A673 (cell line): ENCODE results near the gene EMP1. TPM values are rescaled to one million over a fixed set of nuclear protein-coding genes. Genes with fewer than 3 reads are reported as not detected.
A peak's percentile ranks its signal among the peaks of the same experiment; 100 is the strongest.

Experiments
- BruUV-seq: library from RNA; stranded (reverse); fragments of 400-500 nt; replicated peaks from 2 replicates; lab custom pipeline; 2021; lab: Mats Ljungman, UMichigan
- CTCF ChIA-PET: fragments of 300-600 bp; sonication (Branson Sonifier 250); formaldehyde crosslinking; loops from one replicate; lab custom pipeline; 2022; ENCODE audit warnings: antibody characterized with exemption; lab: Charles Lee
- POLR2A ChIA-PET: fragments of 300-600 bp; sonication (Branson Sonifier 250); formaldehyde crosslinking; loops from one replicate; lab custom pipeline; 2022; ENCODE audit warnings: antibody characterized with exemption; ENCODE audit not compliant: low non-redundant PET; lab: Charles Lee
- DNase-seq: peaks from one replicate; pipeline ENCODE4 v3.0.0-alpha.2; 2015; ENCODE audit warnings: low spot score
- H3K27ac ChIP-seq: fragments of 200-600 bp; sonication (generic); 2 replicates; pipeline ENCODE4 v1.5.1; 2016; ENCODE audit warnings: mixed run types, low read depth, mild to moderate bottlenecking, mixed read lengths, antibody characterized with exemption, low read length; ENCODE audit not compliant: poor library complexity, severe bottlenecking
- H3K27me3 ChIP-seq: fragments of 200-600 bp; sonication (generic); replicated peaks from 2 replicates; pipeline ENCODE4 v1.6.1; 2017; ENCODE audit warnings: mixed run types, low read depth, mild to moderate bottlenecking, mixed read lengths, antibody characterized with exemption, low read length; ENCODE audit not compliant: insufficient read depth, poor library complexity
- H3K36me3 ChIP-seq: fragments of 200-600 bp; sonication (generic); 2 replicates; pipeline ENCODE4 v1.6.1; 2016; ENCODE audit warnings: mixed run types, mild to moderate bottlenecking, mixed read lengths, antibody characterized with exemption, low read length; ENCODE audit not compliant: insufficient read depth, poor library complexity, severe bottlenecking
- H3K4me1 ChIP-seq: fragments of 200-600 bp; sonication (generic); 2 replicates; pipeline ENCODE4 v1.6.1; 2017; ENCODE audit warnings: mixed run types, mild to moderate bottlenecking, mixed read lengths, antibody characterized with exemption, low read length; ENCODE audit not compliant: insufficient read depth, poor library complexity, severe bottlenecking
- H3K4me3 ChIP-seq: fragments of 200-600 bp; sonication (generic); 2 replicates; pipeline ENCODE4 v1.5.1; 2016; ENCODE audit warnings: low read depth, mixed run types, mild to moderate bottlenecking, mixed read lengths, low read length; ENCODE audit not compliant: poor library complexity, severe bottlenecking
- H3K9me3 ChIP-seq: fragments of 200-600 bp; sonication (generic); 2 replicates; pipeline ENCODE4 v1.6.1; 2016; ENCODE audit warnings: mixed run types, low read depth, mild to moderate bottlenecking, mixed read lengths, antibody characterized with exemption, low read length; ENCODE audit not compliant: poor library complexity, severe bottlenecking
- CTCF ChIP-seq: fragments of 300-800, 200-600 bp; sonication (generic); conservative IDR thresholded peaks from 2 replicates; pipeline ENCODE4 v1.5.1; 2017; ENCODE audit warnings: low read depth, mild to moderate bottlenecking, antibody characterized with exemption, low read length, moderate library complexity, mixed read lengths
- EZH2 ChIP-seq: fragments of 200-600 bp; sonication (generic); IDR thresholded peaks from 2 replicates; pipeline ENCODE4 v1.6.1; 2017; ENCODE audit warnings: borderline replicate concordance, low read depth, mild to moderate bottlenecking, mixed read lengths, antibody characterized with exemption, low read length; ENCODE audit not compliant: poor library complexity, severe bottlenecking
- intact Hi-C: fragments of 100-400 bp; cut with micrococcal nuclease; formaldehyde crosslinking; loops from one replicate; pipeline ENCODE4 v1.10.0; 2022; ENCODE audit not compliant: unreplicated experiment
- total RNA-seq: library from RNA; stranded (reverse); gene quantifications from 2 replicates; pipeline ENCODE4 v1.2.3, GENCODE V29; 2021

EMP1 gene
- total RNA-seq, 1 experiment from 2014 or later: 66.5 TPM

DNA sequence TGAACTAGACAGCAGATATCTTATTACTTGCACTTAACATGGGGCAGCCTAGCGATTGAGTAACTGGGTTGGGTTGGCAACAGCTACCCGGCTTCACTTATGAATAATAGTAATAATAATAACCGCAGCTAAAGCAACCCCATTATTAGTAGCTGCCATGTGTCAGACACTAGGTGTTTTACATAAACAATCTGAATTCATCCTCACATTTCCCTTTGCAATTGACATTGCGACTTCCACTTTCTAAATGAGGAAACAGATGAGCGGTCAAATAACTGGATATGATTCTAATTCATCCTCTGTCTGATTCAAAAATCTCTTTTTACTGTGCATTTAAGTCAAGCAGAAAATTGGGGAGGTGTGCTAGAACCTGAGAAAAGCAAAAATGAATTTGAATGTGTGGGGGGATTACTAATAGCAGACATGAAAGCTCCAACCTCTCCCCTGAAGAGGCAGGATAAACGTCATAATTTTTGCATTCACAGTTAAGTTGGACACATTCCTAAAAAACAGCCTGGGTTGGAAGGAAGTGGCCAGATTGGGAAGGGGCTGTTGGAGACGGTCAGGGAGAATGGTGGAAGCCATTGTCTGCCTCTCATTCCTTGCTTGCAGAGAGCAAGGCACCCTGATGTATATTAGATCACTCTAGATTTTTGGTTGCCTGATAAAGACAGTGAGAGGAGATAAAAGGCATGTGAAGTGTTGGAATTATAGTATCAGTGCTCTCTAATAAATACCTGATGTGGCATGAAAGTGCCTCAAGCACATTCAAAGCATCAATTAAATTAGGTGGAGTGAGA, 13.1 kb downstream of the EMP1 start:
- Histone ChIP-seq H3K4me1 (peaks cover 50% of the 10 kb centered on the region), H3K27ac (no peak overlapping the region), H3K9me3 (no peaks in the 10 kb centered on the region), H3K36me3 (no peaks in the 10 kb centered on the region), H3K4me3 (no peak overlapping the region), H3K27me3 (no peaks in the 10 kb centered on the region)
- no TSS peak for BruUV-seq
- ChIA-PET POLR2A (no interaction called here), CTCF (no interaction called here)
- DNase-seq: no peak
- TF ChIP-seq EZH2: no peak
- intact Hi-C loops: loop anchor here (2.0 to 5.0 kb wide), 3 partner anchors 217 to 422 kb away; partner anchors contain the start of gene APOLD1

GRCh38 chr12:13210236-13211190, 14.0 kb downstream of the EMP1 start:
- ChIA-PET POLR2A (no interaction called here), CTCF (interaction anchor here (2.4 to 2.7 kb wide), 2 partner anchors 112 to 224 kb away, joined by 11 to 12 read pairs; no protein-coding TSS in a partner anchor)
- Histone ChIP-seq H3K4me1 (peaks cover 48% of the 10 kb centered on the region), H3K27me3 (no peaks in the 10 kb centered on the region), H3K9me3 (no peaks in the 10 kb centered on the region), H3K27ac (no peak overlapping the region), H3K4me3 (no peak overlapping the region), H3K36me3 (no peaks in the 10 kb centered on the region)
- TF ChIP-seq CTCF (no peak), EZH2 (no peak)
- no TSS peak for BruUV-seq
- intact Hi-C loops: loop anchor here (5.0 kb wide), 2 partner anchors 373 to 423 kb away; partner anchors contain the start of gene APOLD1
- no peak for DNase-seq

DNA sequence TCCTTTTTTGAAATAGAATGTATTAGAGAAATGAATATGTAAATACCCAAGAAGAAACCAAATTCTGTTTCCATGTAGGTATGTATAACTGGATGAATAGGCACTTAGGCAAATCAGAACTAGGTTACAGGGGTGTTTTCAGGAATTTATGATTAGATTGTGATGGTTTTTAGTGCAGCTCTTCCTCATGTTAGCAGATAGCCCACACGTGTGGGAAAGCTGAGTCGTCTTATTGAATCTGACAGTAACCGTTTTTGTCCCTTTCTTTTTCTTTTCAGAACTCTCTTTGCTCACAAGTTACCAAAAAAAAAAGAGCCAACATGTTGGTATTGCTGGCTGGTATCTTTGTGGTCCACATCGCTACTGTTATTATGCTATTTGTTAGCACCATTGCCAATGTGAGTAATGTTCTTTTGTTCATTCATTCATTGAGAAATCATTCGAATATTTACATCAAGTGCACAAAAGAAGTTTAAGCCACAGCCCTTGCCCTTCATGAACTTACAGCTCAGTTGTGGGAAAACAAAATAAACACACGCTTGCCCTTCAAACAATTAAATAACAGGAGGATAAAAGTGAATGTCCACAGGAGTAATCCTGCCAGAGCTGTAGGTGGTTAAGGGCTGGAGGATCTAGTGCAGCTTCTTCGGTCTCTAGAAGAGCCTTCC, 14.8 kb downstream of the EMP1 start:
- TF ChIP-seq EZH2: no peak
- TF ChIP-seq CTCF: no peak
- BruUV-seq: no TSS peak

More for the DNA sequence above, 14.8 kb downstream of the EMP1 start:
- Histone ChIP-seq H3K27me3 (no peaks in the 10 kb centered on the region), H3K4me3 (no peak overlapping the region), H3K9me3 (no peaks in the 10 kb centered on the region), H3K27ac (peak overlapping the region; percentile 10), H3K36me3 (no peaks in the 10 kb centered on the region), H3K4me1 (peaks cover 40% of the 10 kb centered on the region)
- no peak for DNase-seq
- intact Hi-C loops: loop anchor here (5.0 kb wide), 2 partner anchors 374 to 424 kb away; partner anchors contain the start of gene APOLD1
- ChIA-PET CTCF (interaction anchor here (0.8 to 2.7 kb wide), 8 partner anchors 45 to 375 kb away, joined by 3 to 17 read pairs (median 6); no protein-coding TSS in a partner anchor), POLR2A (interaction anchor here (0.5 kb wide), 1 partner anchor 15 kb away, joined by 3 read pairs; the partner anchor contains the start of gene EMP1)
